ENCODE data around the gene SCGB3A2.

The SCGB3A2 gene

GRCh38 chr5:147845618-147846017, 32.9 kb upstream of the SCGB3A2 start:
- H3K4ac ChIP-seq (ENCODE audit: low read depth in 1 of 2, low read length in 2 of 2), result no peak overlapping the region
- H3K9ac ChIP-seq (ENCODE audit: low read length), result no peak overlapping the region
- H4K8ac ChIP-seq (ENCODE audit: low read length), result no peak overlapping the region
- H3K14ac ChIP-seq (ENCODE audit: low read length in 2 of 2), result no peak overlapping the region
- H2BK15ac ChIP-seq (ENCODE audit: low read depth, poor library complexity, severe bottlenecking), result no peak overlapping the region
- no peaks in the 10 kb centered on the region for H3K9me3 ChIP-seq (ENCODE audit: control insufficient read depth, low read length)
- no peaks in the 10 kb centered on the region for H3K4me1 ChIP-seq (ENCODE audit: control insufficient read depth, insufficient read depth, low read depth, low read length)
- no peak overlapping the region for H2BK12ac ChIP-seq (ENCODE audit: low read length in 2 of 2)
- H3K27me3 ChIP-seq (ENCODE audit: control insufficient read depth in 1 of 2, insufficient read depth in 1 of 2, low read length in 2 of 2), result peaks cover 4 to 16% of the 10 kb centered on the region in 2 experiments
- H3K79me1 ChIP-seq (replicated peaks; ENCODE audit: low read length, poor library complexity, severe bottlenecking), result no peaks in the 10 kb centered on the region
- H3K4me2 ChIP-seq (ENCODE audit: low read length, poor library complexity, severe bottlenecking), result no peak overlapping the region
- H3K36me3 ChIP-seq (ENCODE audit: control insufficient read depth in 1 of 2, insufficient read depth in 2 of 2, low read depth in 1 of 2, low read length in 2 of 2), result no peaks in the 10 kb centered on the region
- H3K23ac ChIP-seq (ENCODE audit: low read length in 2 of 2), result no peak overlapping the region
- no peak for DNase-seq
- no peak overlapping the region for H4K91ac ChIP-seq (ENCODE audit: low read length)
- no peak overlapping the region for H2BK120ac ChIP-seq (ENCODE audit: low read depth, low read length)
- no peak overlapping the region for H2AK5ac ChIP-seq (ENCODE audit: low read length, severe bottlenecking)
- H2AFZ ChIP-seq (ENCODE audit: low read depth, low read length), result no peak overlapping the region
- no peak overlapping the region for H3K4me3 ChIP-seq (ENCODE audit: insufficient read depth in 1 of 2, low read depth in 1 of 2, low read length in 2 of 2)
- 93% methylated on average over 4 of the region's 4 CpGs for WGBS
- H3K27ac ChIP-seq (ENCODE audit: low read length, poor library complexity, severe bottlenecking), result no peak overlapping the region
- H3K18ac ChIP-seq (ENCODE audit: low read depth in 1 of 2, low read length in 2 of 2), result no peak overlapping the region
- no peak overlapping the region for H2BK5ac ChIP-seq (ENCODE audit: low read depth, low read length, poor library complexity, severe bottlenecking)

GRCh38 chr5:147849226-147849625, 29.3 kb upstream of the SCGB3A2 start:
- Histone ChIP-seq H3K4me2 (ENCODE audit: low read length, poor library complexity, severe bottlenecking) (no peak overlapping the region), H2AFZ (ENCODE audit: low read depth, low read length) (no peak overlapping the region), H3K23ac (ENCODE audit: low read length in 2 of 2) (no peak overlapping the region), H3K9ac (ENCODE audit: low read length) (no peak overlapping the region), H3K27ac (ENCODE audit: low read length, poor library complexity, severe bottlenecking) (no peak overlapping the region), H2BK120ac (ENCODE audit: low read depth, low read length) (no peak overlapping the region), H2BK15ac (ENCODE audit: low read depth, poor library complexity, severe bottlenecking) (no peak overlapping the region), H2BK5ac (ENCODE audit: low read depth, low read length, poor library complexity, severe bottlenecking) (no peak overlapping the region), H2BK12ac (ENCODE audit: low read length in 2 of 2) (no peak overlapping the region), H3K4ac (ENCODE audit: low read depth in 1 of 2, low read length in 2 of 2) (no peak overlapping the region), H2AK5ac (ENCODE audit: low read length, severe bottlenecking) (no peak overlapping the region), H3K79me1 (replicated peaks; ENCODE audit: low read length, poor library complexity, severe bottlenecking) (no peaks in the 10 kb centered on the region), H3K36me3 (ENCODE audit: control insufficient read depth in 1 of 2, insufficient read depth in 2 of 2, low read depth in 1 of 2, low read length in 2 of 2) (no peaks in the 10 kb centered on the region), H3K9me3 (ENCODE audit: control insufficient read depth, low read length) (no peaks in the 10 kb centered on the region), H3K14ac (ENCODE audit: low read length in 2 of 2) (no peak overlapping the region), H3K4me1 (ENCODE audit: control insufficient read depth, insufficient read depth, low read depth, low read length) (no peaks in the 10 kb centered on the region), H3K18ac (ENCODE audit: low read depth in 1 of 2, low read length in 2 of 2) (no peak overlapping the region), H3K4me3 (ENCODE audit: insufficient read depth in 1 of 2, low read depth in 1 of 2, low read length in 2 of 2) (no peak overlapping the region), H3K27me3 (ENCODE audit: control insufficient read depth in 1 of 2, insufficient read depth in 1 of 2, low read length in 2 of 2) (peaks cover 4 to 20% of the 10 kb centered on the region in 2 experiments), H4K8ac (ENCODE audit: low read length) (no peak overlapping the region), H4K91ac (ENCODE audit: low read length) (no peak overlapping the region)
- no peak for DNase-seq
- WGBS, result 75% methylated on average over 2 of the region's 2 CpGs

GRCh38 chr5:147851578-147851977, 26.9 kb upstream of the SCGB3A2 start:
- Histone ChIP-seq H3K23ac (ENCODE audit: low read length in 2 of 2) (no peak overlapping the region), H3K4me3 (ENCODE audit: insufficient read depth in 1 of 2, low read depth in 1 of 2, low read length in 2 of 2) (no peak overlapping the region), H3K27ac (ENCODE audit: low read length, poor library complexity, severe bottlenecking) (no peak overlapping the region), H2BK120ac (ENCODE audit: low read depth, low read length) (no peak overlapping the region), H2BK5ac (ENCODE audit: low read depth, low read length, poor library complexity, severe bottlenecking) (no peak overlapping the region), H3K18ac (ENCODE audit: low read depth in 1 of 2, low read length in 2 of 2) (no peak overlapping the region), H4K8ac (ENCODE audit: low read length) (no peak overlapping the region), H2AK5ac (ENCODE audit: low read length, severe bottlenecking) (no peak overlapping the region), H3K36me3 (ENCODE audit: control insufficient read depth in 1 of 2, insufficient read depth in 2 of 2, low read depth in 1 of 2, low read length in 2 of 2) (no peaks in the 10 kb centered on the region), H3K9ac (ENCODE audit: low read length) (no peak overlapping the region), H2AFZ (ENCODE audit: low read depth, low read length) (no peak overlapping the region), H2BK12ac (ENCODE audit: low read length in 2 of 2) (no peak overlapping the region), H3K4me1 (ENCODE audit: control insufficient read depth, insufficient read depth, low read depth, low read length) (no peaks in the 10 kb centered on the region), H3K4me2 (ENCODE audit: low read length, poor library complexity, severe bottlenecking) (no peak overlapping the region), H4K91ac (ENCODE audit: low read length) (no peak overlapping the region), H3K27me3 (ENCODE audit: control insufficient read depth in 1 of 2, insufficient read depth in 1 of 2, low read length in 2 of 2) (peaks cover 4 to 26% of the 10 kb centered on the region in 2 experiments), H3K79me1 (replicated peaks; ENCODE audit: low read length, poor library complexity, severe bottlenecking) (no peaks in the 10 kb centered on the region), H3K14ac (ENCODE audit: low read length in 2 of 2) (no peak overlapping the region), H3K9me3 (ENCODE audit: control insufficient read depth, low read length) (no peaks in the 10 kb centered on the region), H2BK15ac (ENCODE audit: low read depth, poor library complexity, severe bottlenecking) (no peak overlapping the region), H3K4ac (ENCODE audit: low read depth in 1 of 2, low read length in 2 of 2) (no peak overlapping the region)
- WGBS, result 87% methylated on average over 3 of the region's 3 CpGs
- no peak for DNase-seq

DNA sequence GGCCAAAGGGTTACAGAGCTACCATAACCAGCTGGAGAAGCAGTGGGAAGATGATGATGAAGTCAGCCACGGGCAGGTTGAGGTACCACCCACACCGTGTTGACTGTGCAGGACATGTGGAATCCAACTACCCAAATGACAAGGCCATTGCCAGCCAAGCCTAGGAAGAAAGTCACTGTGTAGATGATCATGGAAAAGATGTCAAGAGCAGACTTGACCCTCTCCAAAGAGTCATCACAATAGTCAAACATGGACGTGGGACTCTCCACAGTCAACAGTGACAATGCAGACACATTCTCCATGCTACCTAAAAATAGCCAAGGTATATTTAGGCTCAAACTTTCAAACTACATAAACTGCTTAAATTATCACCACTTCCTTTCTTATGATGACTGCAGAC, 26.1 kb upstream of the SCGB3A2 start:
- Histone ChIP-seq H2BK15ac (ENCODE audit: low read depth, poor library complexity, severe bottlenecking) (no peak overlapping the region), H3K4ac (ENCODE audit: low read depth in 1 of 2, low read length in 2 of 2) (no peak overlapping the region), H2BK120ac (ENCODE audit: low read depth, low read length) (no peak overlapping the region), H3K14ac (ENCODE audit: low read length in 2 of 2) (no peak overlapping the region), H2BK5ac (ENCODE audit: low read depth, low read length, poor library complexity, severe bottlenecking) (no peak overlapping the region), H3K4me3 (ENCODE audit: insufficient read depth in 1 of 2, low read depth in 1 of 2, low read length in 2 of 2) (no peak overlapping the region), H4K91ac (ENCODE audit: low read length) (no peak overlapping the region), H3K79me1 (replicated peaks; ENCODE audit: low read length, poor library complexity, severe bottlenecking) (no peaks in the 10 kb centered on the region), H2AFZ (ENCODE audit: low read depth, low read length) (no peak overlapping the region), H3K9ac (ENCODE audit: low read length) (no peak overlapping the region), H2AK5ac (ENCODE audit: low read length, severe bottlenecking) (no peak overlapping the region), H4K8ac (ENCODE audit: low read length) (no peak overlapping the region), H3K18ac (ENCODE audit: low read depth in 1 of 2, low read length in 2 of 2) (no peak overlapping the region), H3K4me2 (ENCODE audit: low read length, poor library complexity, severe bottlenecking) (no peak overlapping the region), H3K27me3 (ENCODE audit: control insufficient read depth in 1 of 2, insufficient read depth in 1 of 2, low read length in 2 of 2) (peaks cover 4 to 26% of the 10 kb centered on the region in 2 experiments), H3K36me3 (ENCODE audit: control insufficient read depth in 1 of 2, insufficient read depth in 2 of 2, low read depth in 1 of 2, low read length in 2 of 2) (no peaks in the 10 kb centered on the region), H2BK12ac (ENCODE audit: low read length in 2 of 2) (no peak overlapping the region), H3K9me3 (ENCODE audit: control insufficient read depth, low read length) (no peaks in the 10 kb centered on the region), H3K23ac (ENCODE audit: low read length in 2 of 2) (no peak overlapping the region), H3K4me1 (ENCODE audit: control insufficient read depth, insufficient read depth, low read depth, low read length) (no peaks in the 10 kb centered on the region), H3K27ac (ENCODE audit: low read length, poor library complexity, severe bottlenecking) (no peak overlapping the region)
- WGBS, result 70% methylated on average over 3 of the region's 3 CpGs
- no peak for DNase-seq
